Measurements from ENCODE around the gene TPM4.
A peak's percentile ranks its signal among the peaks of the same experiment; 100 is the strongest.
"Not testable (repeated sequence)": the region's sequence is repeated elsewhere in the genome, so short reads cannot be mapped to it uniquely, and the experiment has no call there.

Gene TPM4

GRCh38 chr19:16076154-16076957 is at the start of gene TPM4:
TSS of gene TPM4 (plus strand) at chr19:16076495. CDS start at chr19:16076566, 71 bp downstream.
- peak; percentile 57 for DNase-seq

- no peak for DNase-seq
Measured at GRCh38 chr19:16026756-16027155, 49.5 kb upstream of the TPM4 start.

GRCh38 chr19:16027528-16027927 is 48.8 kb upstream of the TPM4 start:
- no peak for DNase-seq

- not testable (repeated sequence) for DNase-seq
Measured at GRCh38 chr19:16030155-16030554, 46.1 kb upstream of the TPM4 start.

- no peak for DNase-seq
Measured at GRCh38 chr19:16030964-16031871, 45.1 kb upstream of the TPM4 start.

GRCh38 chr19:16031872-16032200 is 44.5 kb upstream of the TPM4 start:
- DNase-seq, result no peak

GRCh38 chr19:16032509-16033135 is 43.7 kb upstream of the TPM4 start:
- DNase-seq, result no peak

GRCh38 chr19:16033136-16033530 is 43.2 kb upstream of the TPM4 start:
- no peak for DNase-seq

GRCh38 chr19:16033721-16034120 is 42.6 kb upstream of the TPM4 start:
- no peak for DNase-seq

- DNase-seq, result no peak
Measured at GRCh38 chr19:16034180-16034579, 42.1 kb upstream of the TPM4 start.

- DNase-seq, result no peak
Measured at GRCh38 chr19:16034958-16035560, 41.2 kb upstream of the TPM4 start.

GRCh38 chr19:16035601-16036297 is 40.5 kb upstream of the TPM4 start:
- DNase-seq, result no peak

GRCh38 chr19:16036397-16036925 is 39.8 kb upstream of the TPM4 start:
- DNase-seq, result no peak

GRCh38 chr19:16036941-16037340 is 39.4 kb upstream of the TPM4 start:
- DNase-seq, result no peak

GRCh38 chr19:16037424-16038195 is 38.7 kb upstream of the TPM4 start:
- DNase-seq, result no peak

GRCh38 chr19:16038196-16038695 is 38.0 kb upstream of the TPM4 start:
- DNase-seq, result no peak

GRCh38 chr19:16039081-16039480 is 37.2 kb upstream of the TPM4 start:
- DNase-seq, result no peak

- no peak for DNase-seq
Measured at GRCh38 chr19:16039545-16039944, 36.8 kb upstream of the TPM4 start.

- no peak for DNase-seq
Measured at GRCh38 chr19:16040642-16041041, 35.7 kb upstream of the TPM4 start.

GRCh38 chr19:16041299-16041990 is 34.9 kb upstream of the TPM4 start:
- DNase-seq, result peak; percentile 16

- DNase-seq, result no peak
Measured at GRCh38 chr19:16041991-16042386, 34.3 kb upstream of the TPM4 start.
